ENCODE data around the gene ATG3.

The ATG3 gene

DNA sequence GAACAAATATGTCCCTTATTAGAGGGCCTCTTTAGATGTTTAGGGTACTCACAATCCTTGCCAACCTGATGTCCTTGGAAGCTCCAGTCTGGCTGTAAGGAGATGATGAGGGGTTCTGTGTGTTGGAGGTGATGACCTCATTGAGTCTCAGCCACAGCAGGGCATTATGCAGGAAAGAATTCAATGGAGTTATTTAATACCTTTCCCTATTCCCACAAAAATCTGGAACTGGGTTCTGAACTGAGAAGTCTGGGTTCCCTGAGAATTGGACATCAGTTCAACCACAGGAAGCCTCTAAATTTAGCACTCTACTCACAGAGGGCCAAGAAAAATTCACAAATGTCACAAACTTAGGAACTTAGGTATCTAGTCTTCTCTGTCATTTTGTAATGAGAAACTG is 37.0 kb upstream of the ATG3 start:
- TF ChIP-seq, protein P1, sequence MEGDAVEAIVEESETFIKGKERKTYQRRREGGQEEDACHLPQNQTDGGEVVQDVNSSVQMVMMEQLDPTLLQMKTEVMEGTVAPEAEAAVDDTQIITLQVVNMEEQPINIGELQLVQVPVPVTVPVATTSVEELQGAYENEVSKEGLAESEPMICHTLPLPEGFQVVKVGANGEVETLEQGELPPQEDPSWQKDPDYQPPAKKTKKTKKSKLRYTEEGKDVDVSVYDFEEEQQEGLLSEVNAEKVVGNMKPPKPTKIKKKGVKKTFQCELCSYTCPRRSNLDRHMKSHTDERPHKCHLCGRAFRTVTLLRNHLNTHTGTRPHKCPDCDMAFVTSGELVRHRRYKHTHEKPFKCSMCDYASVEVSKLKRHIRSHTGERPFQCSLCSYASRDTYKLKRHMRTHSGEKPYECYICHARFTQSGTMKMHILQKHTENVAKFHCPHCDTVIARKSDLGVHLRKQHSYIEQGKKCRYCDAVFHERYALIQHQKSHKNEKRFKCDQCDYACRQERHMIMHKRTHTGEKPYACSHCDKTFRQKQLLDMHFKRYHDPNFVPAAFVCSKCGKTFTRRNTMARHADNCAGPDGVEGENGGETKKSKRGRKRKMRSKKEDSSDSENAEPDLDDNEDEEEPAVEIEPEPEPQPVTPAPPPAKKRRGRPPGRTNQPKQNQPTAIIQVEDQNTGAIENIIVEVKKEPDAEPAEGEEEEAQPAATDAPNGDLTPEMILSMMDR (IDR thresholded peaks at IDR 0.05; ENCODE audit: extremely low read depth, missing control alignments), result no peak
- DNase-seq (ENCODE audit: low spot score), result no peak

DNA sequence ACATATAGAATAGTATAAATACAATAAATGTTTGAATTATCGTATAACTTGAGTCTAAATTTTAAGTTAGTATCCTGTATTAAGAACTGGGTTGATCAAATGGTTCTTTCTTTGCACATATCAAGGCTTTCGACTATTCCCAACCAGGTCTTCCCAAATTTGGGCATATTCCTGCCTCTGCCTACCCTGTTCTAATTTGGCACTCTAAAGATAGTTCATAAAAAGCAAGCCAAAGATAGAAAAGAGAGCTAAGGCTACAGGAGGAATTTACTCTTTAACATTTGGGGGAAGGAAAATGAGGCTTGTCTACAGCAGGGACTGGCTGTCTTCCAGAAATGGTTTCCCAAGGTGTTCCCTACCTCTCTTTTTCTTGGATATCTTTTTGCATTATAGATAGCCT is 36.2 kb upstream of the ATG3 start:
- DNase-seq (ENCODE audit: low spot score), result no peak
- TF ChIP-seq, protein P1 (IDR thresholded peaks at IDR 0.05; ENCODE audit: extremely low read depth, missing control alignments), result no peak

DNA sequence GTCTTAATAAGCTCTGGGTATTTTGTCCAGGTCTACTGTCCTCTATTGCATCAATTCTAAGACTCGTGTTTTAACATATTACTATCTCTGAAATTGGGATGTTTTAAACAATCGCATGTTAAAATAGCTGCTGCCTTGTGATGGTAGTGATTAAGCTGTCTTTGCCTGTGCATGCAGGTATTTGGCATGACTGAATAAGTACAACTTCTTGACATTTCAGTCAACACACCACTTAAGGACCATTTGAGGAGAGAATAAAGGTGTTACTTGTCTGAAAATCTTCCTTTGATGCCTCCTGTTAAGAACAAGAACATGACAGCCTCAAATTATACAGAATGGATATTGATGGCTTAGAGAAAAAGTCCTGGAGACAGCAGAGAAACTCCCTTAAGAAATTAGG is 33.1 kb upstream of the ATG3 start:
- DNase-seq (ENCODE audit: low spot score), result no peak
- TF ChIP-seq, protein P1 (IDR thresholded peaks at IDR 0.05; ENCODE audit: extremely low read depth, missing control alignments), result no peak

DNA sequence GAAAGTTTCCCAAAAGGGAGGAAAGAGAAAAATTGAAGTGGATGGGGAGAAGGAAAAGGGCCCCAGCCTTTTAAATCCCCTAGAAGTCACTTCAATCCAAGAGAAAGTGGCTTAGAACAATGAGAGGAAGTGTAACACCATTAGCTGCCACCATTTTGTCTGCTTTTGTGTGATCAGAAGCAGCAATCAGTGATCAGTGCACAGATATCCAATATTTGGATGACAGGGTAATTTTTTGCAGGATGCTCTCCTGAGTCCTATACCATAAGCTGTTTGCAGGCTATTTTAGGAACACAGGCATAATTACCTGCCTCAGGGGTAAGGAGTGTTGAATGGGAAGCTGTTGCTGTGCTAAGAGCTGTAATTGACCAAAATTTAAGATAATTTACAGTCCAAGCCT is 31.5 kb upstream of the ATG3 start:
- TF ChIP-seq, protein P1 (IDR thresholded peaks at IDR 0.05; ENCODE audit: extremely low read depth, missing control alignments), result no peak

DNA sequence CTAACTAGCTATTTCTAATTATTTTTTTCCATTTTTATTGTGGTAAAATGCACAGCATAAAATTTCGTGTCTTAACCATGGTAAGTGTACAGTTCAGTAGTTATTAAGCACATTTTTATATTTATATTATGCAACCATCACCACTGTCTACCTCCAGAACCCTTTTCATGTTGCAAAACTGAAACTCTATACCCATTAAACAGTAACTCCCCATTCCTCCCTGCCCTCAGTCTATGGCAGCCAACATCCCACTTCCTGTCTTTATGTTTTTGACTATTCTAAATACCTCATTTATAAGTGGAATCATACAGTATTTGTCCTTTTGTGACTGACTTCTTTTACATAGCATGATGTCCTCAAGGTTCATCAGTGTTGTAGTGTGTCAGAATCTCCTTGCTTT is 25.6 kb upstream of the ATG3 start:
- no peak for DNase-seq (ENCODE audit: low spot score)
- TF ChIP-seq, protein P1 (IDR thresholded peaks at IDR 0.05; ENCODE audit: extremely low read depth, missing control alignments), result no peak

More for the DNA sequence above, 31.5 kb upstream of the ATG3 start:
- DNase-seq (ENCODE audit: low spot score), result no peak

DNA sequence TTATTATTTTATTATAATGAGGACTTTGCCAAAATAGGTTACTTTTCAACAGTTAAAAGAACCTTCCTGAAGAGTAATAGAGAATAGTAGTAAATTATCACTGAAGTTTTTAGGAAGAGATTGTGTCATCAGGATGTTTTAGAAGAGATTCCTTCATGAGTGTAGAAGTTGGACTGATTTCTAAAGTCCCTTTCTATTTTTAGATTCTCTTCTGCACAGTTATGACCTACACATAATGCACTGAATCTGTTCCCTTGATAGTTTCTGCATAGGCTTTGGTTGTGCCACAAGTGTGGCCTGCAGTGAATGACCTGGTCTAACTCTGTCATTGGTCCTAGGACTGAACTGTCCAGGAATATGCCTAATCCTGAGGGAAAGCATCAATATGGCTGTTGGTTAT is 24.0 kb upstream of the ATG3 start:
- TF ChIP-seq, protein P1 (IDR thresholded peaks at IDR 0.05; ENCODE audit: extremely low read depth, missing control alignments), result no peak
- DNase-seq (ENCODE audit: low spot score), result no peak

DNA sequence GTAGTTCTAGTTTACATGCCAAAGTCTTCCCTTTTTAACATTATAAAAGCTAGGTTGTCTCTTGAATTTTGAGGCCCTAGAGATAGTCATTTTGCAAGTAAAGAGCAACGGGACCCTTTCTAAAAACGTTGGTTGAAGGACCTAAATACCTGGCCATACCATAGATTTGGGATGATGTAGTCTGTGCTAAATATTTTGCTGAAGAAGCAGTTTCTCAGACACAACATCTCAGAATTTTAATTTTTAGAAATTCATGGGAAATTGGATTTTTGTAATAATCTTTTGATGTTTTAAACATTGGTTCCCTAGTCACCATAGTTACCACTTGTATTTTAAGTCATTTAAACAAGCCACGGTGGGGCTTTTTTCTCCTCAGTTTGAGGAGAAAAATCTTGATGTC is 21.3 kb upstream of the ATG3 start:
- TF ChIP-seq, protein P1 (IDR thresholded peaks at IDR 0.05; ENCODE audit: extremely low read depth, missing control alignments), result no peak
- no peak for DNase-seq (ENCODE audit: low spot score)

All from GM20000 (cell line).